Retinal pigment epithelial cell (primary cell): Measurements from ENCODE around the gene DAB2.

ENCODE experiments used
- DNase-seq: peaks from one replicate; pipeline ENCODE4 v3.0.0-alpha.2; 2010; ENCODE audit warnings: low read depth
- H3K4me3 ChIP-seq: 2 replicates; pipeline ENCODE4 v1.5.1; 2011; ENCODE audit warnings: mild to moderate bottlenecking, low read length, control low read depth, moderate library complexity
- TF ChIP-seq, protein P1 (sequence below): conservative IDR thresholded peaks from 2 replicates; pipeline ENCODE4 v1.5.1; 2011; ENCODE audit warnings: low read depth, low read length, control low read depth, inconsistent platforms

Gene DAB2

DNA sequence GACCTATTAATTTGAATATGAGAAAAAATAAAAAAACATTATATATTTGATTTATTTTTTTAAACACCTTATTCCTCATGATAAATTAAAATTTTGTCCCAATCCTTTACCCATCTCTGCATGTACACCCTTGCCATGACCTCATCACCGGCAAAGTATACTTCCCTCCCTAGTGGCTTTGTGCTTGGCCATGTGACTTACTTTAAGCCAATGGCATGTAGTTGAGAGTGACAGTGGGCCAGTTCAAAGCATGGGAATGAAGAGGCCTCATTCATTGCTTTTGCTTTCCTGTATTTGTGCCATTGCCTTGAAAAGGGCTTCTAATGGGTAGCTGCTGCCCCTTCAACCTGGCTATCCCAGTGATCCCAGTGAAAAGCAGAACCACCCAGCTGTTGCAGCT, 91.7 kb downstream of the DAB2 start:
- H3K4me3 ChIP-seq = no peak overlapping the region
- TF ChIP-seq, protein P1, sequence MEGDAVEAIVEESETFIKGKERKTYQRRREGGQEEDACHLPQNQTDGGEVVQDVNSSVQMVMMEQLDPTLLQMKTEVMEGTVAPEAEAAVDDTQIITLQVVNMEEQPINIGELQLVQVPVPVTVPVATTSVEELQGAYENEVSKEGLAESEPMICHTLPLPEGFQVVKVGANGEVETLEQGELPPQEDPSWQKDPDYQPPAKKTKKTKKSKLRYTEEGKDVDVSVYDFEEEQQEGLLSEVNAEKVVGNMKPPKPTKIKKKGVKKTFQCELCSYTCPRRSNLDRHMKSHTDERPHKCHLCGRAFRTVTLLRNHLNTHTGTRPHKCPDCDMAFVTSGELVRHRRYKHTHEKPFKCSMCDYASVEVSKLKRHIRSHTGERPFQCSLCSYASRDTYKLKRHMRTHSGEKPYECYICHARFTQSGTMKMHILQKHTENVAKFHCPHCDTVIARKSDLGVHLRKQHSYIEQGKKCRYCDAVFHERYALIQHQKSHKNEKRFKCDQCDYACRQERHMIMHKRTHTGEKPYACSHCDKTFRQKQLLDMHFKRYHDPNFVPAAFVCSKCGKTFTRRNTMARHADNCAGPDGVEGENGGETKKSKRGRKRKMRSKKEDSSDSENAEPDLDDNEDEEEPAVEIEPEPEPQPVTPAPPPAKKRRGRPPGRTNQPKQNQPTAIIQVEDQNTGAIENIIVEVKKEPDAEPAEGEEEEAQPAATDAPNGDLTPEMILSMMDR = no peak
- DNase-seq = no peak

DNA sequence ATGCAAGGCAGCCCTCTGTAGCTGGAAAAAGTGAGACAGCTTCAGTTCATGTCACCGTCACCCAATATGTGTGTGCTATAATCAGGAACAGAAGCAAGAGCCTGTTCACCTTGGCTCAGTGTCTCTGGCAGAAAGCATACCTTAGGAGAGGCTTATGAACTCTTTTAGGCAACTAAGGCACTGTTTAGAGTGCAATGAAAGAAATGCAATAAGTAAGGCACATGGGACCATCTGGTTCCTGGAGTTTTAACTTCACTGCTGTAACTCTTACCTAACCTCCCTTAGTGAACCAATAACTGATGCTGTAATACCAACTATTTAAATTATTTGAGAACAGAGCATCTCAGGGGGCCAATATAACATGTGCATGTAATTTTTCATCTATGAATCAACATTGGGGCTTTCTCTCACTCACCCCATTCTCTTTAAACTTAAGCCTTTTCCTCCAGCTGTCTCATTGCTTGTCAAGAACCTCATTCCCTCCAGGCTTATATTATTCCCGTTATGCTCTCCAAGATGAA, 92.9 kb downstream of the DAB2 start:
- H3K4me3 ChIP-seq = no peak overlapping the region
- TF ChIP-seq, protein P1 = no peak
- no peak for DNase-seq

DNA sequence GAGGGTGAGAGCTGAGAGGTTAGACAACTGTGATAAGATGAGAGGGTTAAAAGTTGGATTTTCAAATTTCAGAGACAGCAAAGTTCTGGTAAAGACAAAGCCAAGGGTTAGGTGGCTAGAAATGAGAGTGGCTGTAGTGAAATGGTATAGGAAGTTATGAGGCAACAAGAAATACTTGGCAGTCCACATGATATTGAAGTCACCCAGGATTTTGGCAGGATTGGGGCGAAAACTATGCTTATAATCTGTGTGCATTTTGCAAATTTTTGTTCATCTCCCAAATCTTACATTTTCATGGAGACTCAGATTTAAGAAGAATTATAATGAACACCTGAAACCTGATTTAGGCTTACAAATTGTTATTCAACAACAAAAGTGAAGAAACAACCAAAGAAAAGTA, 96.0 kb downstream of the DAB2 start:
- TF ChIP-seq, protein P1 = no peak
- no peak overlapping the region for H3K4me3 ChIP-seq
- DNase-seq = no peak

DNA sequence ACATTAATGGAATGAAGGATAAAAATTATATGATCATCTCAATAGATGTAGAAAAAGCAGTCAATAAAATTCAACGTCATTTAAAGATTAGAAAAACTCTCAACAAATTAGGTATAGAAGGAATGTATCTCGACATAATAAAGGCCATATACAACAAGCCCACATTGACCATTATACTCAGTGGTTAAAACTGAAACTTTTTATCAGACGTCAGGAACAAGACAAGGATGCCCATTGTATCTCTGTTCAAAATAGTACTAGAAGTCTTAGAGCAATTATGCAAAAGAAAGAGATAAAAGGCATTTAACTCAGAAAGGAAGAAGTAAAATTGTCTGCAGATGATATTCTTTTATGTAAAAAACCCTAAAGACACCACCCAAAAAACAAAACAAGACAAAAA, 101.2 kb downstream of the DAB2 start:
- H3K4me3 ChIP-seq = no peak overlapping the region
- TF ChIP-seq, protein P1 = no peak
- no peak for DNase-seq
